PC-9 (cell line): Measurements from ENCODE around the gene DCAF8L1.

Source experiments
- EZH2 ChIP-seq: fragments of 200-600 bp; sonication (generic); IDR thresholded peaks from 2 replicates; pipeline ENCODE4 v1.8.0; 2017; ENCODE audit warnings: antibody characterized with exemption, low read depth
- TF ChIP-seq, protein P1 (sequence below): fragments of 200-600 bp; sonication (generic); conservative IDR thresholded peaks from 2 replicates; pipeline ENCODE4 v1.6.1; 2017; ENCODE audit warnings: mixed run types, antibody characterized with exemption, mild to moderate bottlenecking, moderate library complexity

GRCh38 chrX:27996132-27996531 is 14.9 kb upstream of the DCAF8L1 start:
- TF ChIP-seq, protein P1, sequence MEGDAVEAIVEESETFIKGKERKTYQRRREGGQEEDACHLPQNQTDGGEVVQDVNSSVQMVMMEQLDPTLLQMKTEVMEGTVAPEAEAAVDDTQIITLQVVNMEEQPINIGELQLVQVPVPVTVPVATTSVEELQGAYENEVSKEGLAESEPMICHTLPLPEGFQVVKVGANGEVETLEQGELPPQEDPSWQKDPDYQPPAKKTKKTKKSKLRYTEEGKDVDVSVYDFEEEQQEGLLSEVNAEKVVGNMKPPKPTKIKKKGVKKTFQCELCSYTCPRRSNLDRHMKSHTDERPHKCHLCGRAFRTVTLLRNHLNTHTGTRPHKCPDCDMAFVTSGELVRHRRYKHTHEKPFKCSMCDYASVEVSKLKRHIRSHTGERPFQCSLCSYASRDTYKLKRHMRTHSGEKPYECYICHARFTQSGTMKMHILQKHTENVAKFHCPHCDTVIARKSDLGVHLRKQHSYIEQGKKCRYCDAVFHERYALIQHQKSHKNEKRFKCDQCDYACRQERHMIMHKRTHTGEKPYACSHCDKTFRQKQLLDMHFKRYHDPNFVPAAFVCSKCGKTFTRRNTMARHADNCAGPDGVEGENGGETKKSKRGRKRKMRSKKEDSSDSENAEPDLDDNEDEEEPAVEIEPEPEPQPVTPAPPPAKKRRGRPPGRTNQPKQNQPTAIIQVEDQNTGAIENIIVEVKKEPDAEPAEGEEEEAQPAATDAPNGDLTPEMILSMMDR: no peak
- no peak for TF ChIP-seq EZH2
